Measurements from ENCODE around the gene GLIS1.

Gene GLIS1

GRCh38 chr1:53511933-53512806 is 226.8 kb downstream of the GLIS1 start:
- DNase-seq (ENCODE audit: low read depth in 2 of 2, low spot score in 1 of 2) = no peak

GRCh38 chr1:53511323-53511932 is 227.5 kb downstream of the GLIS1 start:
- no peak for DNase-seq (ENCODE audit: low read depth in 2 of 2, low spot score in 1 of 2)

- DNase-seq (ENCODE audit: low read depth in 2 of 2, low spot score in 1 of 2) = no peak
Measured at GRCh38 chr1:53510215-53510614, 228.7 kb downstream of the GLIS1 start.

GRCh38 chr1:53509775-53510174 is 229.2 kb downstream of the GLIS1 start:
- no peak for DNase-seq (ENCODE audit: low read depth in 2 of 2, low spot score in 1 of 2)

- DNase-seq (ENCODE audit: low read depth in 2 of 2, low spot score in 1 of 2) = no peak
Measured at GRCh38 chr1:53508991-53509666, 229.8 kb downstream of the GLIS1 start.

GRCh38 chr1:53508056-53508990 is 230.6 kb downstream of the GLIS1 start:
- no peak for DNase-seq (ENCODE audit: low read depth in 2 of 2, low spot score in 1 of 2)

- DNase-seq (ENCODE audit: low read depth in 2 of 2, low spot score in 1 of 2) = no peak
Measured at GRCh38 chr1:53507116-53507820, 231.7 kb downstream of the GLIS1 start.

- no peak for DNase-seq (ENCODE audit: low read depth in 2 of 2, low spot score in 1 of 2)
Measured at GRCh38 chr1:53506355-53507050, 232.5 kb downstream of the GLIS1 start.

GRCh38 chr1:53505891-53506290 is 233.1 kb downstream of the GLIS1 start:
- no peak for DNase-seq (ENCODE audit: low read depth in 2 of 2, low spot score in 1 of 2)

- DNase-seq (ENCODE audit: low read depth in 2 of 2, low spot score in 1 of 2) = no peak
Measured at GRCh38 chr1:53505401-53505800, 233.6 kb downstream of the GLIS1 start.

GRCh38 chr1:53504901-53505300 is 234.1 kb downstream of the GLIS1 start:
- no peak for DNase-seq (ENCODE audit: low read depth in 2 of 2, low spot score in 1 of 2)

GRCh38 chr1:53503433-53504217 is 235.3 kb downstream of the GLIS1 start:
- no peak for DNase-seq (ENCODE audit: low read depth in 2 of 2, low spot score in 1 of 2)

GRCh38 chr1:53502641-53503432 is 236.1 kb downstream of the GLIS1 start:
- no peak for DNase-seq (ENCODE audit: low read depth in 2 of 2, low spot score in 1 of 2)

GRCh38 chr1:53501065-53502005 is 237.6 kb downstream of the GLIS1 start:
- DNase-seq (ENCODE audit: low read depth in 2 of 2, low spot score in 1 of 2) = no peak

- no peak for DNase-seq (ENCODE audit: low read depth in 2 of 2, low spot score in 1 of 2)
Measured at GRCh38 chr1:53500204-53501064, 238.5 kb downstream of the GLIS1 start.

All from stimulated activated CD8-positive, alpha-beta memory T cell treated with anti-CD3 and anti-CD28 coated beads, Interleukin-4, amount 100 ng/mL, for 4 hours (primary cell).